WI38 (cell line): Measurements from ENCODE around the gene ASPHD2.

ENCODE experiments used
- H3K4me3 ChIP-seq: 2 replicates; pipeline ENCODE4 v1.5.1; 2011; ENCODE audit warnings: low read depth, mild to moderate bottlenecking, control low read depth, low read length
- CTCF ChIP-seq: IDR thresholded peaks from 2 replicates; pipeline ENCODE4 v1.5.1; 2012; ENCODE audit warnings: low read depth, mild to moderate bottlenecking, control low read depth, low read length

ASPHD2 gene

GRCh38 chr22:26391091-26391490 is 38.0 kb upstream of the ASPHD2 start:
- TF ChIP-seq CTCF: no peak
- H3K4me3 ChIP-seq: no peak overlapping the region

- TF ChIP-seq CTCF: no peak
- no peak overlapping the region for H3K4me3 ChIP-seq
Observed at GRCh38 chr22:26391623-26392022, 37.4 kb upstream of the ASPHD2 start.

- TF ChIP-seq CTCF: no peak
- no peak overlapping the region for H3K4me3 ChIP-seq
Observed at GRCh38 chr22:26393929-26394328, 35.1 kb upstream of the ASPHD2 start.

GRCh38 chr22:26394777-26395176 is 34.3 kb upstream of the ASPHD2 start:
- no peak for TF ChIP-seq CTCF
- H3K4me3 ChIP-seq: no peak overlapping the region

- no peak overlapping the region for H3K4me3 ChIP-seq
- no peak for TF ChIP-seq CTCF
Observed at GRCh38 chr22:26395926-26396325, 33.1 kb upstream of the ASPHD2 start.

GRCh38 chr22:26398741-26399153 is 30.3 kb upstream of the ASPHD2 start:
- no peak overlapping the region for H3K4me3 ChIP-seq
- peak; percentile 51 for TF ChIP-seq CTCF

- no peak for TF ChIP-seq CTCF
- H3K4me3 ChIP-seq: no peak overlapping the region
Observed at GRCh38 chr22:26399289-26399688, 29.8 kb upstream of the ASPHD2 start.

GRCh38 chr22:26401726-26402125 is 27.3 kb upstream of the ASPHD2 start:
- TF ChIP-seq CTCF: no peak
- no peak overlapping the region for H3K4me3 ChIP-seq
